NCI-H2029 (cell line): ENCODE data around the gene PRR14L.

Experiments used
- DNase-seq: peaks from one replicate; lab custom pipeline; 2025; lab: John Stamatoyannopoulos, UW

PRR14L gene

GRCh38 chr22:31639436-31640039, 110.4 kb downstream of the PRR14L start:
- no peak for DNase-seq

- DNase-seq = no peak
These were observed 111.9 kb downstream of the PRR14L start for GRCh38 chr22:31637891-31638618.

- DNase-seq = no peak
These were observed 112.5 kb downstream of the PRR14L start for GRCh38 chr22:31637447-31637890.

DNA sequence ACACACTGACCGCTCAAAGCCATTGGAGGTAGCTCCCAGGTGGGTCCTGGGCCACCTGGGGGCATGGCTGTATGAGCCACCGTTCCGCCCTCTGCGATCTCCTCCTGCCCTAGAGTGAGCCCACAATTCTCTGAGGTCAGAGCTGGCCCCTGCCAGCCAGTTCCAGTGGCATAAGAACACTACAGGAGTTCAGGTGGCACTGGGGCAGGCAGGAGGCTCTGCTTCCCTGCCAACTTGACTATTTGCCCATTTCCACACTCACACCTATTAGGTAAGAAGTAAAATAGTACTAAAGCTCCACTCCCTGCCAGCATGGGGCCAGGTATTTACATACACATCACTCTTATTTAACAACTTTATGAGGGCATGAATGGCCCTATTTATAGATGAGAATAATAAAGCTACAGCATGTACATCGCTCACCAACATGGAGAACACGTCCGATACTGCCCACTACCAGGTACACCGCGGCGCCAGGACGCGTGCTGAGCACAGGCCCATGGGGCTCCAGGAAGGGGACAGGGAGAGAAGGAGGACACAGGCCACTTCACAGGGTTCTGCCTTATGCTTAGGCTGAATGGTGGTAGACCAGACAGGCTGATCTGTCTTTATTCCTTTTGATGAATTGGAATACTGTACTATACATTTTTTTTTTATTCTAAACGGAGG, 114.2 kb downstream of the PRR14L start:
- DNase-seq = no peak

DNA sequence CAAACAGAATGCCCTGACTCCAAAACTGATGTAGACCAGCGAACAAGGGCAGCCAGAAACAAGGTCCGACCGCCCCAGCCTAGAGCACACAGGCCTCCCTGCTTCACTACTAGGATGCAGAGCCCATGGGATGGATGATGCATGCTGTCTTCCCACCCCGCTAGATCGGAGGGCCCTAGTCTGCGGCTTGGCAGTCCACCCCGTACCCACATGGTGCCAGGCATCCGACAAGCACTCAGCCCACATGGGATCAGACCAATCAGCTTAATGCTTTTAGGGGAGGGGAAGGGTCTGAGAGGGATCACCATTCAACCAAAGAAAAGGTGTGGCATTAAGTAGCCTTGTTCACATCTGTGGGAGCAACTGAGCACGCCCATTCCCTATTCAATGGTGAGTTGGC, 118.5 kb downstream of the PRR14L start:
- DNase-seq = no peak
